Measurements from ENCODE around the gene XRCC4.
"Not testable (repeated sequence)": the region's sequence is repeated elsewhere in the genome, so short reads cannot be mapped to it uniquely, and the experiment has no call there.

XRCC4 gene

DNA sequence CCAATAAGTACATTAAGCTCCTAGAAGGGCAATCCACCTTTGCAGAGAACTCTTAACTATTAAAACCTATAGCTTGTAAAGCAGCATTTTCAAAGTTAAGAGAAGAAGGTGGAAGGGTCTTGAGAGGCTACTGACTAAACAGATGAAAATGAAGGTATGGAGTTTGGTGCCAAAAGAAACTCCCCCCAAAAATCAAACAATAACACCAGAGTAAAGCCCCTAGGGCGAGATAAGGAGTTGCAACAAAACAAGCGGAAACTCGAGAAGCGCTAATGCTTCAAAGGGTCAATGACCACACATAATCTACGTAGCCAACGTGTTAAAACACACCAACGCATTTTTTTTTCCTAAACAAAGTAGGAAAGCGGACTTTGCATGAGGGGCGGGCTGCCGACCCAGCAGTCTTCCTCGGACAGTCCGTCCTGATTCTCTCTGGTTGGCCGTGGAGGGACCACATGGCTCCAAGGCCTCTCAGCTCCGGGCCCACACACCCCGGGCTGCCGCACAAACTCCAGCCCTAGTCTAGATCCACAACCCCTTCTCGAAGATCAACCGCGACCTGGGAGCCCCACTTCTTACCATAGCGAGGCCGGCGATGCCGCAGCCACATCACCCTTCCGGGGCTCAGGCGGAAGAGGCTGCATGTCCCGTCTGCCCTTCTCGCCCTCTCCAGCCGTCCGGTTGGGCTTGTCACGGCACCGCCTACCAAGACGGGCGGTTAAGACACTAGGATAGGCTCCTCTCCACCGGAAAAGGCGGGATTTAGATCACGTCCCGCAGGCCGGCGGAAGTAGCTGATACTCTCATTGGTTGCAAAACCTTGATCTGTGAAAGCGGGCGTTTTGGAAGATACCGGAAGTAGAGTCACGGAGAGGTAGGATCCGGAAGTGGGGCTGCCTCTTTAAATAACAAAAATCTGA is at the start of gene XRCC4, which contains the start of gene TMEM167A:
Gene XRCC4, plus strand, starts transcription at position 806 of the 920 bp plus-strand sequence. CDS start 27,373 bp downstream, outside the sequence.
Gene TMEM167A, minus strand, starts transcription at position 653 of the 920 bp plus-strand sequence. Its CDS starts 71 bp downstream, at position 582.
- peak; percentile 94 for DNase-seq (ENCODE audit: low read depth)

DNA sequence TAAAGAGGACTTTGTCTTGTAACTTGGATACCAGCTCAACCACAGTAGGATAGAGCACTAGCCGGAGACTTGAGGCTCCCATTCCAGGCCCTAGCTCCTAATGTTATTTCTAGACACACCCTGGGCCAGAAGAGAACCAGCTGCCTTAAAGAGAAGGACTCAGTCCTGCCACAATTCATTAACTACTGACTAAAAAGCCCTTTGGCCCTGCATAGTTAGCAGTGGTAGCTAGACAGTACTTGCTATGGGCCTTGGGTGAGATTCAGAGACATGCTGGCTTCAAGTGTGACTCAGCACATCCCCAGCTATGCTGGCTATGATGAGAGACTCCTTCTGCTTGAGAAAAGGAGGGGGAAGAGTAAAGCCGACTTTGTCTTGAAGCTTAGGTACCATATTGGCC is 47.4 kb upstream of the XRCC4 start:
- DNase-seq (ENCODE audit: low read depth), result peak; percentile 23

DNA sequence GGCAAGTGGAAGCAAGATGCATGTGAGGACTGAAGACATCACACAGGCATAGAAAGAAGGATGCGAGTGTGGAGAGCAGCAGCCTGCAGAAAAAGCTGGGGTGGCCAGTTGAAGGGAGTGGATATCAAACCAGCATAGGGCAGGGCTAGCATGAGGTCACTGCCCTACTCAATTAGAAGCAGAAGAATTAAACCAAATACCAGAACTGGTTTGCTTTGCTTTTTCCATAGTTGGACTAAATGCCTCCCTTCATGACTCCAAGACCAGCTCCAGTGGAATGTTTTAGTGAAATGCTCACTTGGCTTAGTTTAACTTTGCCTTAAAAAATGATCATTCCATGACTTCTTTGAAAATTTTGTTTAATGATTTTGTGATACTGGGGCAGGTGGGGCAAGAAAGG is 46.0 kb upstream of the XRCC4 start:
- DNase-seq (ENCODE audit: low read depth), result no peak

DNA sequence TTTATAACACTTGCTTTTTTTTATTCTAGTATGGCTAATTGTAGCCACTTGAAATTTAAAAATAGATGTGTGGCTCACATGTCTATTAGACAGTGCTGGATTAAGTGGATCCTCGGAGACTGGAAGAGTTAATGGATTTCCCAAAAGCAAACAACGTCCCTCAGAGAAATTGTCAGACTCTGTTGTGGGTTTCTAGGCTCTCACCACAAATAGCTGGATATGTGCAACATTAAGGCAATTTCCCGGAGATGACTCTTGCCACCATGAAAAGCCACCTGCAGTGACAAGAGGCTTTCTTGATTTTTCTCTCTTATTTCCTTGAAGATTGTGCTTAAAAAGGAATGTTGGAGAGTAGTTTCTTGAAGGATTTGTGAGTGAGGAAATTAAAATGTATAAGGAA is 43.3 kb upstream of the XRCC4 start:
- no peak for DNase-seq (ENCODE audit: low read depth)

DNA sequence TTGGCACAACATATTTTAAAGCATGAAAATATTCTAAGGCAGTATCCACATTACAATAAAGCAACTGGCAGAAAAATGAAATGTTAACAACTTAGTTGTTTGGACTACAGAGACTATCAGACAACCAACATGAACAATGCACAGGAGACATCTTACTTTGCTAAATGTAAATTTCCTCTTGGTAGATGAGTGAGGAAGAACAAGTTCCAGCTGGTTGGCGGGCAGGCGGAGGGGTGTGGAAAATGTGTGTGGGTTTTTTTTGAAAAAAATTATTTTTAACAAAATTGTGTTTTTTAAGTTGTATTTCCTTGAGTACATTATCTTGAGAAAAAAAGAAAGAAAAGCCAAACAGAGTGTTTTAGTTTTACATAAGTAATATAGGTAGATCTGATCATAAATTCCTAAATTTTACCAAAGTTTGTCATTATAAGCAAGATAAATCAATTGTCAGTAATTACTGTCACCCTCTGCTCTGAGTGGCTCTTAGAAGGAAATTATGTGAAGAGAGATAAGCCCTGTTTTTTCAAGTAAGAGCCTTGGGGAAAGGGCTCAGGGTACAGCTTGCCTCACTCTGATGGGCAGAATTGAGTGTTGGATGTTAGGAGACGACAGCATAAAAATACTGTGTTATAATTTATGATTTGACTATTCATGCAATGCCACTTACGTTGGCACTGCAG is 42.7 kb upstream of the XRCC4 start:
- no peak for DNase-seq (ENCODE audit: low read depth)

GRCh38 chr5:83035373-83036100 is 41.8 kb upstream of the XRCC4 start:
- no peak for DNase-seq (ENCODE audit: low read depth)

GRCh38 chr5:83036991-83037575 is 40.3 kb upstream of the XRCC4 start:
- DNase-seq (ENCODE audit: low read depth), result no peak

DNA sequence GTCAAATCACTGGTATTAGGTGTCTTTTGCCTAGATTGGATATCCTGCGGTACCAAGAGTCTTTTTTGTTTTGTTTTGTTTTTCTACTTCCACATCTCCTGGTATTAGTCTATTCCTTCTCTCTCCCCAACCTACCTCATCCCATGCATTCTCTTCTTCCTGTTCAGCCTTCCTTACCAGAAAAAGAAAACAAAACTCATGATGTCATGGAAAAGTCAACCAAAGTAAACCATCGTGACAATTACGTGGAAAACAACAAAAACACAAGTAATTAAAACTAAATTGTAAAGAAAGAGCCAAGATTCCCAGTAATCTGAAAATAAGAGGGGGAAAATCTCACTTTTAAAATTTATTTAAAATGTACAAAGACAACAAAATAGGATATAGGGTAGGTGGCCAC is 38.4 kb upstream of the XRCC4 start:
- no peak for DNase-seq (ENCODE audit: low read depth)

GRCh38 chr5:83042507-83042906 is 34.8 kb upstream of the XRCC4 start:
- no peak for DNase-seq (ENCODE audit: low read depth)

GRCh38 chr5:83044926-83045325 is 32.4 kb upstream of the XRCC4 start:
- DNase-seq (ENCODE audit: low read depth), result no peak

DNA sequence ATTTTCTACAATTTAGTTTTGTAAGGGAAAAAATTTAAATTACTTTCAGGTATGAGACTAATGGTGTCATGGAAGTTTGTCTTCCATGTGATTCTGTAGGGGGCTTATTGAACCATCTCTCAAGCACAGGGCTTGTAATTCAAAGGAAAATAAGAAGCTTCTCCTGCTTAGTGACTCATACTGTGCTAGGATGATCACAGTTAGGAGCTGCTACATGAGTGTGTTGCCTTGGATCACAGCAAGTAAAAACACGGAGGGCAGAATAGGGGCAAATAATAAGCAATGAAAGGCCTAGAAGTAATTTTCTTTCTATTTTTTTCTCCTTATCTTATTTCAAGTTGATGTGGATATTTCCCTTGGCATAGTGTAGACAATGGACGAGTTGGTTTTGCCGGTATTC is 29.1 kb upstream of the XRCC4 start:
- peak; percentile 26 for DNase-seq (ENCODE audit: low read depth)

DNA sequence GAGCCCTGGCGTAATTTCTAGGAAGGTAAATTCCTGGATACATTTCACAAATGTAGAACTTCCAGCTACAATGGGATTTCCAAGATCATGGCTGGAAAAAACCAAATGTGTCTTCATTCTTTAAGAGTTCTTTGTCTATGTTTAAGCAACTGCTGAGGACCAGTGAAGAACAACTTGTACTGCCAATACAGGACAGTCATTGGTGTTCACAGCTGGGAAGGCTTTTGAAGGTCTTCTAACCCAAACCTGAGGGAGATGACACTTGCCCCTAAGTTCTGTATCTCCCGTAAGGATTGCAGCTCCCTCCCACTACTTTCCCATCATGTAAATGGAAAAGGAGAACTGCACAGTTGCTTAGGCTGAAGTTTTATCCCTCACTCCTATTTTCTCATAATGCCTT is 28.5 kb upstream of the XRCC4 start:
- no peak for DNase-seq (ENCODE audit: low read depth)

- no peak for DNase-seq (ENCODE audit: low read depth)
These were observed 27.9 kb upstream of the XRCC4 start for GRCh38 chr5:83049370-83049885.

GRCh38 chr5:83050723-83051340 is 26.5 kb upstream of the XRCC4 start:
- no peak for DNase-seq (ENCODE audit: low read depth)

DNA sequence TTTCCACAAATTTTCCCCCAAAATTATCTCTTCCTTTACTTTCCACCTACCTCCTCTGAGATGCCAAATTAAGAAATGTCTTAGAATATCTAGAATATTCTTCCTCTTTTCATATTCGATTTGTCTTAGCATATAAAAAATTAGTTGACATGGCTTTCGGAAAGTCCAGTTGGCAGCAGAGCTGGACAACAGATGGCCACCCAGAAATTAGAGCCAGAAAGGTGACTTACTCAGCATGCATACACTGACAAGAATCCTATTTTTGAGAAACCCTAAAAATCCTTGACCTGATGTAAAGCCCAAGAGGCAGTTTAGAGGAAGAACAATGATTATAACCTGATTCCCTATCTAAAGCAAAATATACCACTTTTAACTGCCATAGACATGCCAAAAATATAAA is 22.2 kb upstream of the XRCC4 start:
- DNase-seq (ENCODE audit: low read depth), result no peak

DNA sequence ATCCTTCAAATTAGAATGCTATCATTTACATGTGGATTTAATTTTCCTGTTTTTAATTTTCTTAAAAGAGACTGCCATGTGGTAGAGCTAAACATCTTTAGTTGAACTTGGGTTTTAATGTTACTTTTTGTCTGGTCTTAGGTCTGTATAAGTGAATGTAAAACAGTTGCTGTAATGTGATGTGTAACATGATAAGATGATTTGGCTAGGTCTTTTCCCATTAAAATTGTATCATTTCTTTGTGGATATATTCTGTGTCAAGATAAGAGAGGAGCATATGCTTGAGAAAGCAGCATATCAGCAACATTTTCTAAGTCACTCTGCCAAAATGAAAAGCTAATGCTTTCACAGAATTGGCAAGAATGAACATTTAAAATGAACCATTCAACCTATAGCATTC is 18.6 kb upstream of the XRCC4 start:
- DNase-seq (ENCODE audit: low read depth), result no peak

DNA sequence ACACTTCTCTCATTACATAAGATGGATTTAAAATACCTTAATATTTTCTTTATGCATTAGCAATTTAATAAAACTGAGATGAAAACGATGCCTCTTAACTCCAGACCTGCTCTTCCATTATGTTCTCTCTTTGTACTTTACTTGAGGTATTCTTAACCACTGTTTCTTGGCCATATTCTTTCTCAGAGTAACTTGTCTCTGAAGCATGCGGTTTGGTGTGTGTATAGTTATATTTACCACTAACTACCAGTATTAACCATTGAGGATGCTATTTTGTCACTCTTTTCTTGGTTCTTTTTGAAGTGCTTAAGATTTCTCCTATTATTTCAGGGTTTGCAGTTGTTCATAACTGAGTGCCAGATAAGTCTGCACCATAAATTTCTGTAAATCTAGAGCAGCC is 18.0 kb upstream of the XRCC4 start:
- DNase-seq (ENCODE audit: low read depth), result no peak

DNA sequence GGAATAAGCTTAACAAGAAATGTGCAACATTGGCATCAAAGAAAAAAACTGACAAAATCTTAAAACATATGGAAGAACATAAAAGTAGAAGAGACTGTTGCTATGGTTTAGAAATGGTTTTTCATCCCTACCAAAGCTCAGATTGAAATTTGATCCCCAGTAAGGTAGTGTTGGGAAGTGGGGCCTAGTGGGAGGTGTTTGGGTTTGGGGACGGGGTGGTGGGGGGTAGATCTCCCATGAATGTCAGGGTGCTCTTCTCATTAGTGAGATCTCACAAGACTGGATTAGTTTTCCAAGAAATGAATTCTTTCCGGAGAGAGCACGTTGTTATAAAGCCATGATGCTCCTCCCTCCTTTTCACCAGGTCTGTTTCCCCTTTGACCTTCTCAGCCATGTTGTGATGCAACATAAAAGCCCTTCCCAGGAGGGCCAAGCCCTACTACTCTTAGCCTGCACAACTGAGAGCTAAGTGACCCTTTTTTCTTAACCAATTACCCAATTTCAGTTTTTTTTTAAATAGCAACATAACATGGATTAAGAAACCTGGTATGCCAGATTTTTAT is 10.7 kb upstream of the XRCC4 start:
- DNase-seq (ENCODE audit: low read depth), result no peak

DNA sequence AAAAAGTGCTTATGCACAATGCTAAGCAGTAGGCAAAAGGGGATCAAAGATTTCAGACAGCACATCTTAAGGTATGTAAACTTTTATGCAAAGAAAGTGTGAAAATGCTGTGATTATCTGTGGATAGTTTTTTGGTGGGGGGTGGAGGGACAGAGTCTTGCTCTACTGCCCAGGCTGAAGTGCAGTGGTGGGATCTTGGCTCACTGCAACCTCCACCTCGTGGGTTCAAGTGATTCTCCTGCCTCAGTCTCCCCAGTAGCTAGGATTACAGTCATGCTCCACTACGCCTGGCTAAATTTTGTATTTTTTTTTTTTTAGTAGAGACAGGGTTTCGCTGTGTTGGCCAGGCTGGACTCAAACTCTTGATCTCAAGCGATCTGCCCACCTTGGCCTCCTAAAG is 10.0 kb upstream of the XRCC4 start:
- DNase-seq (ENCODE audit: low read depth), result not testable (repeated sequence)

DNA sequence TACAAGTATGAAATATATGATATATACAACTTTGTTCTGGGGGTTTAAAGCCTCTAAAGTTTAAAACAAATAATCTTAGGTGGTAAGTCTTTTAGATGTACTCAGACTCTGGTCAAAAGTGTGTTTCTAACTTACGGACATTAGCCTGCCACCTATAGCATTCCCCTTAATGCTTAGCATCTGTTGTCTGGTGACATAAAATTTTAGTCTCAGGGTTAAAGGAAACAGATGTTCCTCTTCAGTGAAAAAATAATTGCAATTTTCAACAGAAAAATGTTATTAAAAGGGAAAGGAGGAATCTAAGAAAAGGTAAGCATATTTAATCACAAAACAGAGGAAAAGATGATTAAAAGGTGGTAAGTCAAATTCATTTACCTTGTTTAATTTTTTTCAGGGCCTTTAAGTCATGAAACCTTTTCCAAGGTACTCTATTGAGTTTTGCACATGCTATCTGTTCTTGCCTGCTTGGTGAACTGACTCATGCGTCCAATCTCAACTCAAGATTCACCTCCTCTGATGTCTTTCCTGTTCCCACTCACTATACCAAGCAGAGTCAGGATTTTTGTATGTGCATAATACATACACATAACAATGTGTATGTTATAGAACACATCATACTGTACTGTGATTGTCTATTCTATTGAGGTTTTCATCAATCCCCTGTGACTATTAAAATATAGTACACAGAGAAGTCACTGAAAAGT is 8.1 kb upstream of the XRCC4 start:
- no peak for DNase-seq (ENCODE audit: low read depth)

All from non-pigmented ciliary epithelial cell (primary cell).